ENCODE data around the gene WIPI1.
"Not testable (repeated sequence)": the region's sequence is repeated elsewhere in the genome, so short reads cannot be mapped to it uniquely, and the experiment has no call there.

WIPI1 gene

DNA sequence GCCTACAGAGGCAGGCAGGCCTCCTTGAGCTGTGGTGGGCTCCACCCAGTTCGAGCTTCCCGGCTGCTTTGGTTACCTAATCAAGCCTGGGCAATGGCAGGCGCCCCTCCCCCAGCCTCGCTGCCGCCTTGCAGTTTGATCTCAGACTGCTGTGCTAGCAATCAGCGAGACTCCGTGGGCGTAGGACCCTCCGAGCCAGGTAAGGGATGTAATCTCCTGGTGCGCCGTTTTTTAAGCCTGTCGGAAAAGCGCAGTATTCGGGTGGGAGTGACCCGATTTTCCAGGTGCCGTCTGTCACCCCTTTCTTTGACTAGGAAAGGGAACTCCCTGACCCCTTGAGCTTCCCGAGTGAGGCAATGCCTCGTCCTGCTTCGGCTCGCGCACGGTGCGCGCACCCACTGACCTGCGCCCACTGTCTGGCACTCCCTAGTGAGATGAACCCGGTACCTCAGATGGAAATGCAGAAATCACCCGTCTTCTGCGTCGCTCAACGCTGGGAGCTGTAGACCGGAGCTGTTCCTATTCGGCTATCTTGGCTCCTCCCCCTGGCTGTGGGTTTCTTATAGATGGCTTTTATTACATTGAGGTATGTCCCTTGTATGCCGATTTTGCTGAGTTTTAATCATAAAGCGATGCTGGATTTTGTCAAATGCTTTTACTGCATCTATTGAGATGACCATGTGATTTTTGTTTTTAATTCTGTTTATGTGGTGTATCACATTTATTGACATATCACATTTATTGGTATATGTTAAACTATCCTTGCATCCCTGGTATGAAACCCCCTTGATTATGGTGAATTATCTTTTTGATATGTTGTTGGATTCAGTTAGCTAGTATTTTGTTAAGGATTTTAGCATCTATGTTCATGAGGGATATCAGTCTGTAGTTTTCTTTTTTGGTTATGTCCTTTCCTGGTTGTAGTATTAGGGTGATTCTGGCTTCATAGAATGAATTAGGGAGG lies 43.4 kb downstream of the WIPI1 start:
- not testable (repeated sequence) for DNase-seq (ENCODE audit: low spot score)

- DNase-seq (ENCODE audit: low spot score) = not testable (repeated sequence)
These were observed 49.6 kb downstream of the WIPI1 start for GRCh38 chr17:68407656-68408055.

DNA sequence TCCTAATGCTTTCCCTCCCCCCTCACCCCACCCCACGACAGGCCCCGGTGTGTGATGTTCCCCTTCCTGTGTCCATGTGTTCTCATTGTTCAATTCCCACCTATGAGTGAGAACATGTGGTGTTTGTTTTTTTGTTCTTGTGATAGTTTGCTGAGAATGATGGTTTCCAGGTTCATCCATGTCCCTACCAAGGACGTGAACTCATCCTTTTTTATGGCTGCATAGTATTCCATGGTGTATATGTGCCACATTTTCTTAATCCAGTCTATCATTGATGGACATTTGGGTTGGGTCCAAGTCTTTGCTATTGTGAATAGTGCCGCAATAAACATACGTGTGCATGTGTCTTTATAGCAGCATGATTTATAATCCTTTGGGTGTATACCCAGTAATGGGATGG lies 53.5 kb downstream of the WIPI1 start:
- DNase-seq (ENCODE audit: low spot score) = not testable (repeated sequence)

GRCh38 chr17:68403122-68403521 lies 54.2 kb downstream of the WIPI1 start:
- no peak for DNase-seq (ENCODE audit: low spot score)

DNA sequence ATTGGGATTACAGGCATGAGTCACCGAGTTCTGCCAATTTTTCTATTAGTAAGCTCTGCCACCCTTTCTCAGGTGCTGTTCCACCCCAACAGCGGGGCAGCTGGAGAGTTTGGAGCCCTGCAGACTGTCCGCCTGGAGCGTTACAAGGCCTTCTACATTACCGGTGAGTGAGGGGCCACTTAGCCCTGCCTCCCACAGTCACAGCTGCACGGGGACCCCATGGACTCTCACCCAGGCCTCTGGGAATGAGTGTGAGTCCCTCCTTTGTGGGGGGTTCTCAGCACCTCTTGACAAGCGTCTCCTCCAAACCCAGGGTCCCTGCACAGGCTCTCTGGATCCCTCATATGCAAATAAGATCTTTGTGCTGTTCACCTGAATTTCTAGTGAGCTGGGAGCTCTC lies 56.0 kb downstream of the WIPI1 start:
- DNase-seq (ENCODE audit: low spot score) = no peak

- no peak for DNase-seq (ENCODE audit: low spot score)
These were observed 56.9 kb downstream of the WIPI1 start for GRCh38 chr17:68400404-68400735.

- no peak for DNase-seq (ENCODE audit: low spot score)
These were observed 57.5 kb downstream of the WIPI1 start for GRCh38 chr17:68399638-68400403.

GRCh38 chr17:68398691-68399637 lies 58.3 kb downstream of the WIPI1 start:
- DNase-seq (ENCODE audit: low spot score) = peak; percentile 91

- no peak for DNase-seq (ENCODE audit: low spot score)
These were observed 60.2 kb downstream of the WIPI1 start for GRCh38 chr17:68397108-68397536.

GRCh38 chr17:68396226-68397107 lies 60.8 kb downstream of the WIPI1 start:
- no peak for DNase-seq (ENCODE audit: low spot score)

DNA sequence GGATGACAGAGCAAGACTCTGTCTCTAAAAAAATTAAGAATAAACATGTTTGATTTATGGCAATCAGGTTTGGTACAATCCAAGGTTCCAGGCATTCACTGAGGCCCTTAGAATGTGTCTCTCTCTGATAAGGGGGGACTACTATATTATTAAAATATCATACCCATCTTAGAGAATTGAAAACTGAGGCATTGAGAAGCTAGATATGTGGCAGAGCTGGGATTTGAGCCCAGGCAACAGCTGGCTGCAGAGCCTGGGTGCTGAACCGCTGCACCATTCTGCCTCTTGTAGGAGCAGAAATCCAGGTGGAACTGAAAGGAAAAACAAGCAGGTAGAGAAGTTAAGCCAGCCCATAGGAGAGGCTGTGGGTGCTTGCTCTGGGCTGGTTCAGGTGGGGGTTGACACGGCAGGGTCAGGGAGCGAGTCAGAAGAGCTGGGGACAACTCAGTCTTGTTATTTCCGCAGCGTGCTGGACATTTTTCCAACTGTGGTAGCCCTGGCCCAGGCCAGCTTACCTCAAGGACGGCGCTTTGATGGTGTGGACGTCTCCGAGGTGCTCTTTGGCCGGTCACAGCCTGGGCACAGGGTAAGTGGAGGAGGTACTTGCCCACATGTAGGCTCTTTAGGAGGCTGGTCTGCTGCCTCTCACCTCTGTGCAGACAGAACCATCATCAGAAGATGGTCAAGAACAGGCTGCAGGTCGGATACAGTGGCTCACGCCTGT lies 62.5 kb downstream of the WIPI1 start:
- no peak for DNase-seq (ENCODE audit: low spot score)

GRCh38 chr17:68391561-68392268 lies 65.6 kb downstream of the WIPI1 start:
- no peak for DNase-seq (ENCODE audit: low spot score)

DNA sequence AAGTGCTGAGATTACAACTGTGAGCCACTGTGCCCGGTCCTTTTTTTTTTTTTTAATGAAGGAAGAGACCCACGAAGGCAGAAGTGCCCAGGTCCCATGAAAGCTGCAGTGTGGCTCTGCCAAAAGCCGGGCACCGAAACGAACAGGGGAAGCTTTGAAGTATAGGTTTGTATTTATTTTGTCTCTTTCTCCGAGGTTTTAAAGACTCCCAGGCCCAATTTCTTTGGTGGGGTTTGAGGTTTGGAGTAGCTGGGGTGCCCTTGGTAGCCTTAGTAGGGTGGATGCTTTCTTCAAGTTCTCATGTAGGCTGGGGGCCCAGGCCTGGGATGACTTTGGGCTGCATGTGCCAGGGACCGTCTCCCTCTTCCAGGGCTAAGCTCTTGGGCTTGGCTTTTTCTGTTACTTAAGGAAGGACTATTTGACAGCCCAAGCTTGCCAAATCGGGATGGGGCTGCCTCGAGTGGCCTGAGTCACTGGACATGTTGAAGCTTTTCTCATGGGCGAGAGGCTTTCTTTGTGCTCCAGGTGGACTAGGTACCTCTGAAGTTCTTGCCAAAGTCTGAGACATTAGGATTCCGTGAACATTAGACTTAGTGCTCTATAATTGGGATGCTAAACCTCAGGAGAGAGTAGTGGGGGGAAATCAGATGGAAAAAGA lies 66.3 kb downstream of the WIPI1 start:
- no peak for DNase-seq (ENCODE audit: low spot score)

DNA sequence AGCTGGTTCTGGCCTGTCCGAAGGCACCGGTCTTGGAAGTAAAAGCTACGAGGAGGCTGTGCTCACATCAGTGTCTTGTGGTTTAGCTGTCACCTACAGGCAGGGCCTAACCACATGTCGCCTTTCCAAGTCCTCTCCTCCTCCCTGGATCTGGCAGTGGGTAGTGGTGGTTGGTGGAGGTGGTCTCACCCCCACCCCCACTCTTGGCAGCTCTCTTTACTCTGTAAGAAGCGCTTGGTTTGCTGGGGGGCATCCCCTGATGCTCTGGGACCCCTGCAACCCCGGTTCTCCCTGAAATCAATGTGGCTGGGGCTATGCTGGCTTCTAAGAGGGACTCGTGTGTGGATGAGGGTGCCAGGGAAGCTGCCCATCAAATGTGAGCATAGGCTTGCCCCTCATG lies 68.3 kb downstream of the WIPI1 start:
- no peak for DNase-seq (ENCODE audit: low spot score)

DNA sequence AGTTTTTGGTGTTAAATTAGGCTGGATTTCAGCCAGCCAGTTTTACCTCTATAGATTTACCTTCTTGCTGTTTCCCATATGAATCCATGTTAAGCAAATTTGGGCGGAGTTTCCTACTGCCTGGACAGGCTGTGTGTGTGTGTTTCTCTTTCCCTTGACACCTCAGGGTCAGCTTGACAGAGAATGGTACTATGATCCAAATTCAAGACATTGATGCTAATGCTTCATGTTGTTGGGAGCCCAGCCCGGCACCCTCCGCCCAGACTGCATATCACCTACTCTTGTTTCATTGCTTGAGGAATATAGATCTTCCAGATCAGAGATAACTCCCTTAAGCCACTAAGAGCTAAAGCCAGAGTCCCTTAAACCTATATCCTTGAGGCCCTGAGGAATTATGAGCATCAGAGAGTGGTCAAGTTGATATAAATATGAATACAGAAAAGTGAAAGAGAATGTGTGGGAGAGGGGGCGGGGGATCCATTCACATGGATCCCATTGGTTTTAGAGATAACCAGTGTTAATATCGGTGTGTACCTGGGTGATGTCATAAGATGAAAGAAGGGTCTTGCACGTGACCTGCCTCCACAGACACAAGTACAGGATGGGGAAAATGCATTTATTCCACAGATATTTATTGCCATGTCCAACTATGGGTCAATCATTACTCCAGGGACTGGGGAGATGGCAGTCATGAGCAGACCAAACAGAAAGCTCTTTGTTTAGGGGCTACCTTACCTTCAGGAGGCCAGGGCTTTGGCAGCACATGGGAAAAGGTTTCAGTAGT lies 69.7 kb downstream of the WIPI1 start:
- DNase-seq (ENCODE audit: low spot score) = no peak

GRCh38 chr17:68385490-68386215 lies 71.6 kb downstream of the WIPI1 start:
- DNase-seq (ENCODE audit: low spot score) = no peak

DNA sequence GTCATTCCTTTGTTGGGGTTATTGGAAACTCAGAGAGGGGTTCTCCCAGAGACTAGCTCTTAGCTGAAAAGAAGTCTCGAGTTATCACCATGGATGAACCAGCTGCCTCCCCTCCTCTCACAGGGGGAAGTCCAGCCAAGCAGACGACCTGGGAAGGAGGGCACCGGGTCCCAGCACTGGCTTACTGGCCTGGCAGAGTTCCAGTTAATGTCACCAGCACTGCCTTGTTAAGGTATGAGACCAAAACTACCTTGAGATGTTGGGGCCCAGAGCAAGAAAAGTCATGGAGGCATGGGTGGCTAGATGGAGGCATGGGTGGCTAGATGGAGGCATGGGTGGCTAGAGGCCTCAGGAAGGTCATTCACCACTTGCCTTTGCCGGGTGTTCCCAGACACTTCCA lies 72.4 kb downstream of the WIPI1 start:
- DNase-seq (ENCODE audit: low spot score) = no peak

DNA sequence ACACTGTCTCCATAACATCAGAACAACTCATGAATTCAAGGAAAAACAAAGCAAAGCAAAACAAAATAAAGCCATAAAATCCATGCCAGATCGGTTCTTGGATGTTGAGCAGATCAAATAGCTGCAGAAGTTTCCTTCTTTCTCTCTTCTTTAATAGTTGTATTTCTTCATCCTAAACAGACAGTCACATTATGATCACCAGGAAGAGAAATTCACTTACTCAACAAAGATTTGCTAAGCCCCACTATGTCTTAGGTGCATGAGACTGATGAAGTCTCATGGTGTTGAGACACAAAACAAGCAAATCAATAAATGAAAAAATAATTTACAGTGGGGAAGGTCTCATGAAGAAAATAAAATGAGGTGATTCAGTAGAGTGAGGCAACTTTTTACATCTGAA lies 72.8 kb downstream of the WIPI1 start:
- DNase-seq (ENCODE audit: low spot score) = no peak
